ENCODE data around the gene TXNRD2. TPM values are rescaled to one million over a fixed set of nuclear protein-coding genes. Genes with fewer than 3 reads are reported as not detected.

TXNRD2 gene
- total RNA-seq, 1 donor from 2014 or later: 50.4 TPM

DNA sequence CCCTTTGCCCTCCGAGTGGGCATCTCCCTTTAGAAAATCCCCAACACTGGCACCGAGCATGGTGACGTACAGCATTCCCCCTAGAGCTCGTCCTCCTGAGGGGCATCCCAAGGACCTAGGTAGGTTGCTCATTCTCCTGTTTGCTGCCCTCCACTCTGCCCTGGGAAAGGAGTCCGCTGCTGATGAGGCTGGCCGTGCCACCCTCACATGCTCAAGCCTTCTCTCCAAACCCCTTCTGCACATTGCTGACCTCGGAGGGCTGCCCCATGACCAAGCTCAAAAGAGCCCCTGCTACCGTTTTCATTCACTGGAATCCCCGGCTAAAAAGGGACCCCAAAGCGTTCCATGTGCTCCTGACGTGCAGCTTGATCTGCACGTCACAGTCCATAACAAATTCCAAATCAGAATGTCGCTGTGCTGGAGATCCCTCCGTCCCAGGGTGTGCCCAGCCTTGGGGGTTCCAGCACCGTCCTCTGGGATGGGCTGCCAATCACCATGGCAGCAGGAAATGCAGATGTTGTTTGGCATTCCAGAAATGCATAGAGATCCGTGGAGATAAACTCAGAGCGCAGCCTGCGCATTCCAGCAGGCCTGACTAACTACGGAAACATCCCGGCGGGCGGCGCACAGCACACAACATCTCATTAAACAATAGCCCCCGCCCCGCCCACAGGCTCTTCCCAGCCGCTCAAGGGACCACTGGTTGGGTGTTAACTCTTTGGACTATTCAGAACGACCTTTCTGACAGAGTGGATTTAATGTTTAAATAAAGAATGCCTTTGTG, 60.6 kb downstream of the TXNRD2 start:
- DNase-seq (ENCODE audit: low read depth): peak; percentile 92

DNA sequence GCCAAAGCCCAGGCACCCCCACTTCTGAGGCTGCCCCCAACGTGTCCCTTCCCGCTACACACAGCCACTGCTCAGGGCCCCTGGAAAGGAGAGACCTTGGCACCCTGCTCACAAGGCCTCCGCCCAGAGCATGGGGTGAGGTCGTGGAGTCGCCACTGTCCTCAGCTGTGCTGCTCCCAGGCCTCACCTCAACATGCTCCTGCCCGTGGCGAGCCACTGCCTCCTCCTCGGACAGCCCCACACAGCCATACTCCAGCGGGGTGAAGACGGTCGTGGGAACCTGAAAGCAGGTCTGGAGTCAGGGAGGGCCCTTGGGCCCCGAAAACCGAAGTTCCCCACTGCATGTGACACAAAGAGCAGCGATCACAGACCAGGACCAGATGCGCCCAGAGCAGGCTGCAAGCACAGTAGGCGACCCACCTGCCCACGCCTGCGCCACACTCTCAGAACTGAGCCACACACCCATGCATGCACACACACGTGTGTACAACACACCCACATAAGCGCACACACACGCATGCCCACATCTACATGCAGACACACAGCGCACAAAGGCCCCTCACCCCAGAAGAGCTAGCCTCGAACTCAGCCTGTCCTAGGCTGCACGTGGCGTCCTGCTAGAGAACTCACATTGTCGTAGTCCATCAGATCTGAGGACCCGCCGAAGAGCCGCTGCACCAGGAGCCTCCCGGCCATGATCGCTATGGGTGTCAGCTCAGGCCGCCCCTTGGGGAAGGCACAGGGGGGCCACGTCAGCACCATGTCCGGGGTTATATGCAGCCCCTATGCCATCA, 61.4 kb downstream of the TXNRD2 start:
- Histone ChIP-seq H3K27me3 (ENCODE audit: control insufficient read depth, insufficient read depth, low read length) (no peaks in the 10 kb centered on the region), H3K36me3 (ENCODE audit: control insufficient read depth, insufficient read depth, low read length) (no peaks in the 10 kb centered on the region), H3K4me3 (ENCODE audit: low read depth, low read length) (peak overlapping the region; percentile 3)
- DNase-seq (ENCODE audit: low read depth): no peak
- TF ChIP-seq, protein P1, sequence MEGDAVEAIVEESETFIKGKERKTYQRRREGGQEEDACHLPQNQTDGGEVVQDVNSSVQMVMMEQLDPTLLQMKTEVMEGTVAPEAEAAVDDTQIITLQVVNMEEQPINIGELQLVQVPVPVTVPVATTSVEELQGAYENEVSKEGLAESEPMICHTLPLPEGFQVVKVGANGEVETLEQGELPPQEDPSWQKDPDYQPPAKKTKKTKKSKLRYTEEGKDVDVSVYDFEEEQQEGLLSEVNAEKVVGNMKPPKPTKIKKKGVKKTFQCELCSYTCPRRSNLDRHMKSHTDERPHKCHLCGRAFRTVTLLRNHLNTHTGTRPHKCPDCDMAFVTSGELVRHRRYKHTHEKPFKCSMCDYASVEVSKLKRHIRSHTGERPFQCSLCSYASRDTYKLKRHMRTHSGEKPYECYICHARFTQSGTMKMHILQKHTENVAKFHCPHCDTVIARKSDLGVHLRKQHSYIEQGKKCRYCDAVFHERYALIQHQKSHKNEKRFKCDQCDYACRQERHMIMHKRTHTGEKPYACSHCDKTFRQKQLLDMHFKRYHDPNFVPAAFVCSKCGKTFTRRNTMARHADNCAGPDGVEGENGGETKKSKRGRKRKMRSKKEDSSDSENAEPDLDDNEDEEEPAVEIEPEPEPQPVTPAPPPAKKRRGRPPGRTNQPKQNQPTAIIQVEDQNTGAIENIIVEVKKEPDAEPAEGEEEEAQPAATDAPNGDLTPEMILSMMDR (IDR thresholded peaks at IDR 0.05; ENCODE audit: insufficient read depth, low read length, poor library complexity, severe bottlenecking): no peak

More for the DNA sequence above, 60.6 kb downstream of the TXNRD2 start:
- no peaks in the 10 kb centered on the region for H3K27me3 ChIP-seq (ENCODE audit: control insufficient read depth, insufficient read depth, low read length)
- H3K4me3 ChIP-seq (ENCODE audit: low read depth, low read length): no peak overlapping the region
- H3K36me3 ChIP-seq (ENCODE audit: control insufficient read depth, insufficient read depth, low read length): no peaks in the 10 kb centered on the region
- TF ChIP-seq, protein P1 (IDR thresholded peaks at IDR 0.05; ENCODE audit: insufficient read depth, low read length, poor library complexity, severe bottlenecking): no peak

DNA sequence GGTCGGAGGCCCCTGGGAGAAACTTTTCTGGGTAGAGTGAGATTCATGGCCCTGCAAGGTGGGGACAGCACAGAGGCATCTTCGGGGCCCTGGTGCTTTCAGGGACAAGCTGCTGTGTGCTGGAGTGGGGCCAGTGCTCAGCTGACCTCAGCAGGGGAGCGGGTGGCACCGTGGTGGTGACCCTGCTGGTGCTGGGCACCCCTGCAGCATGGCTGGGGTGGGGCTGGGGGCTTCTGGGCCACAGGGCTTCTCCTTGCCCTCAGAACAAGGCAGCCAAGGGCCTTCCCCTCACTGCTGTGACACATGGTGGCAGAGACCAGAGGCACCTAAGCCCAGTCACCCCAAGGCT, 62.0 kb downstream of the TXNRD2 start:
- TF ChIP-seq, protein P1 (IDR thresholded peaks at IDR 0.05; ENCODE audit: insufficient read depth, low read length, poor library complexity, severe bottlenecking): no peak
- Histone ChIP-seq H3K27me3 (ENCODE audit: control insufficient read depth, insufficient read depth, low read length) (no peaks in the 10 kb centered on the region), H3K36me3 (ENCODE audit: control insufficient read depth, insufficient read depth, low read length) (no peaks in the 10 kb centered on the region), H3K4me3 (ENCODE audit: low read depth, low read length) (no peak overlapping the region)
- DNase-seq (ENCODE audit: low read depth): no peak

- Histone ChIP-seq H3K4me3 (ENCODE audit: low read depth, low read length) (no peak overlapping the region), H3K36me3 (ENCODE audit: control insufficient read depth, insufficient read depth, low read length) (no peaks in the 10 kb centered on the region), H3K27me3 (ENCODE audit: control insufficient read depth, insufficient read depth, low read length) (no peaks in the 10 kb centered on the region)
- TF ChIP-seq, protein P1 (IDR thresholded peaks at IDR 0.05; ENCODE audit: insufficient read depth, low read length, poor library complexity, severe bottlenecking): no peak
- DNase-seq (ENCODE audit: low read depth): no peak
These were observed 62.4 kb downstream of the TXNRD2 start for GRCh38 chr22:19879246-19879570.

DNA sequence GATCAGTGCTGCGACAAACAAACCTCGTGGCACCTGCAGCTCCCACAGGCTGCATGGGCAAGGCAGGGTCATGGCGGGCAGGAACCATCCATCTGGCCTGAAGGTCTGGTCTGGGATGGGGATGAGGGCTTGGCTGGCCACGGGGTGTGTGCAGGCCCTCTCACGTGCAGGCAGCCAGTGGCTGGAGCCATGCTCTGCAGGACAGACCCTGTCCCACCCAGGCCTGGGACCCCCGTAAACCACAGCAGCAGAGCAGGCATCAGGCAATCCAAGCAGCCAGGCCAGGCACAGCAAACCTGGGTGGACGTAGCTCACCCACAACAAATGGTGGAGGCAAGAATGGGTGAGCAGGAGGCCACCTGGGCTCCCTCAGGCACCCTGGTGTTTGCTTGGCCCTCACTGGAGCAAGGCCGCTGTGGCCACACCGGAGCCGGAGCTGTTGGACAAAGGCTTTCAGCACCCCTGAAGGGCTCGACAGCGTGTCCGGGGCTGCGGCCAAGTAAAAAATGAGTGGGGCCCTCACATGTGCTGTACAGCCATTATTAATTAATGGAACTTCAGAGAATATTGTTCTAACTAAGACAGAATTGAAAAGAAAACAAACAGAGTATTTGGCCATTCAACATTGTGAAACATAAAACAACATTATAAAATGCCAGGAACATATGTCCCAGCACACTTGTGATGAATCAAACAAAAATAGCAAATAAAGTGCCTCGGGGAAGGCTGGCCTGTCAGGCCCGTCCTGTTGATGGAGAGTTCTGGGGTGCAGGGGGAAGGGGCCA, 63.0 kb downstream of the TXNRD2 start:
- Histone ChIP-seq H3K36me3 (ENCODE audit: control insufficient read depth, insufficient read depth, low read length) (no peaks in the 10 kb centered on the region), H3K4me3 (ENCODE audit: low read depth, low read length) (no peak overlapping the region), H3K27me3 (ENCODE audit: control insufficient read depth, insufficient read depth, low read length) (no peaks in the 10 kb centered on the region)
- DNase-seq (ENCODE audit: low read depth): no peak
- TF ChIP-seq, protein P1 (IDR thresholded peaks at IDR 0.05; ENCODE audit: insufficient read depth, low read length, poor library complexity, severe bottlenecking): no peak
